HG03064 (cell line): ENCODE measurements around the gene ANGPT4.
"Not testable (repeated sequence)": the region's sequence is repeated elsewhere in the genome, so short reads cannot be mapped to it uniquely, and the experiment has no call there.

Experiments
- ATAC-seq: cut with Tn5 transposase; IDR thresholded peaks from one replicate; pipeline ENCODE4 v1.9.1; 2021; ENCODE audit warnings: low read depth; ENCODE audit not compliant: unreplicated experiment

Gene ANGPT4

DNA sequence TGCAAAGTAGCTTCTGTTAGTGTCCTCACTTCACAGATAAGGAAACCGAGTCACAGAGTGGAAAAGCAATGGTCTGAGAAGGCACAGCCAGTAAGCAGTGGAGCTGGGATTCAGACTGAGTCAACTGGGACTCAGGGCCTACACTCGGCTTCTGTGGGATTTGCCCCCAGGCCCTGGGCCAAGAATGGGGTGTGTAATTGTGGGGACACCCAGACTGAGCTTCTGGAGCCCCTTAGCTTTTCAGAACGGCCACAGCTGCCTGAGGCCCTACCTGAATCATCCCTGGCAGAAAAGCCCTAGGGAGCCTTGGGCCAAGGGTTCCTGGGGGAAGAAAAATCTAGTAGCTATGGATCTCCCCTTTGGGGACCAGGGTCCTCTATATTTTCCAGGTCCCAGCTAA, 6.5 kb downstream of the ANGPT4 start:
- ATAC-seq: no peak

DNA sequence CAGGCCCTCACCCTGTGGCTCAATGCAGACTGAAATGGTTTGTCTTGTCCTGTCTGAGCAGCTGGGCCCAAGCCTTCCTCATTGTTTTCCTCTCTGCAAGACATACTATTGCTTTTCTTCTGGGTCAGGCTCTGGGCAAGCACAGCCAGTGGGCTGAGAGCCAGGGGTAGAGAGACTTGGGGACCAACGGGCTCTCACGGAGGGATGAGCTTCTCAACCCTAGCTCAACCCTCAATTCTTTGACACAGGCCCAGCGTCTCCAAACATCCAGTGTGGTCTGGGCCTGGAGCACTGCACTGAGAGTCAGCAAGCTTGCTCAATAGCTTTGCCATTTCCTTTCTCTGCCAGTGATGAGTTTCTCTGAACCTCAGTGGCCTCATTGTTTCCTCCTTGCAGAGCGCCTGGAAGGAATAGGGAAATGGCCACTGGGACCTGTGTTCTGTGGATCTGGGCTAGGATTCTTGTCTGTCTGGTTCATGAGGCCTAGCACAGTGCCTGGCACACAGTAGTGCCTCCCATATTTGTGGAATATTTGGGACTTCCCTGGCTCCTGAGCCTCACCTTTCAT, 9.3 kb downstream of the ANGPT4 start:
- no peak for ATAC-seq

DNA sequence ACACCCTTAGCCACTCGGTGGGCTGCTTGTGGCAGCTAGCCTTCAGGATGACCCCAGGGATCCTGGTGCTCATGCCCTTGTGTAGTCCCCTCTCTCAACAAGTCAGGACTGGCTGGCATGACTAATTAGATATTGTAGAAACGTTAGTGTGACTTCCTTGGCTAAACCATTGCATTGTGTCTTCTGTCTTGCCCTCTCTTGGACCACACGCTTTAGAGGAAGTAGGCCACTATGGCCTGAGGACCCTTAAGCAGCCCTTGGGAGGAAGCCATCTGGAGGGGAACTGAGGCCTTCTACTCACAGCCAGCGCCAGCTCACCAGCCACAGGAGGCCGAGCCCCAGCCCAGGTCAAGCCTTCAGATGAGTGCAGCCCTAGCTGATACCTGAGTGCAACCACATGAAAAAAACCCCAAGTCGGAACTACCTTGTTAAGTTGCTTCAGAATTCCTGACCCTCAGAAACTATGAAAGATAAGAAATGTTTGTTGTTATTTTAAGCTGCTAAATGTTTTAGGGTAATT, 10.1 kb downstream of the ANGPT4 start:
- no peak for ATAC-seq

DNA sequence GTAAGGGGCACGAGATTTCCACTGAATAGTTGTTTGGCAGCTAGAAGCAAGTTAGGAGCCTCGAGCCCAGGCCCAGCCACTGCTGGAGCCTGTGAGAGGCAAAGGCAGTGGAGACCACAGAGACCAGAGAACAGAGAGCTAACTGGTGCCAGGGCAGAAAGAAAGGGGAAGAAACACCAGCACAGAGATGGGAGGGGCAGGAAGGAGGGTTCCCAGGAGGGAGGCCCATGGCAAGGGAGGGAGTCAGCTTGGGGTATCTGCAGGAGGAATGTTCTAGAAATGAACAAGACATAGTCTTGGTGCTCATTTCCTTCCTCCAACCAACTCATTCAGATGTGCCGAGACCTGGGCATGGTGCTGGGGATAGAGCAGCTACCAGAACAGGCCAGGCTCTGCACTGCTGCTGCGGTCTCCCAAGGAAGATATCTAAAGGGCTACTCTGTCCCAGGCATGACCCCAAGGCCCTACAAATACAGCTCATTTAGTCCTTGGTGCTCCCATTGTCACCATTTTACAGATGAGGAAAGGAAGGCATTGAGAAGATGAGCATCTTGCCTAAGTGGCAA, 10.7 kb downstream of the ANGPT4 start:
- no peak for ATAC-seq

DNA sequence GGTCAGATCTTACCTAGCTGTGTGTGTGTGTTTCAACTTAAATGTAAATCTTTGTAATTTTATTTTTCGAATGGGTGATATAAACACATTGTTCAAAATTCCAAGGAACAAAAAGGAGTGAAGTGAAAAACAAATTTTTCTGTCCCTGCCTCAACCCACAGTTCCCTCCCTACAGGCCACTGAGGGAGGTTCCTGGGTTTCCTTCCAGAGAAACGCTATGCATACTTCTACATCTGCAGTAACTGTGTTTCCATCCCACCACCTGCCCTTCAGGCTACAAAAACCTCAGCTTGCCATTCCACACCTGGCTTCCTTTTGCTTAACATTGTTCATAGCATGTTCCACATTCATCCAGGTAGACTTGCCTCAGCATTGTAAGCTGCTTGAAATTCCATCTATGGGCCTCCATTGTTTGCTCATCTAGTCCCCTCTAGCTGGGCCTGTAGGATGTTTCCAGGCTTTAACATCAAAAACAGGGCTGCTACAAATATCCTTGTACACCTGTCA, 12.0 kb downstream of the ANGPT4 start:
- no peak for ATAC-seq

DNA sequence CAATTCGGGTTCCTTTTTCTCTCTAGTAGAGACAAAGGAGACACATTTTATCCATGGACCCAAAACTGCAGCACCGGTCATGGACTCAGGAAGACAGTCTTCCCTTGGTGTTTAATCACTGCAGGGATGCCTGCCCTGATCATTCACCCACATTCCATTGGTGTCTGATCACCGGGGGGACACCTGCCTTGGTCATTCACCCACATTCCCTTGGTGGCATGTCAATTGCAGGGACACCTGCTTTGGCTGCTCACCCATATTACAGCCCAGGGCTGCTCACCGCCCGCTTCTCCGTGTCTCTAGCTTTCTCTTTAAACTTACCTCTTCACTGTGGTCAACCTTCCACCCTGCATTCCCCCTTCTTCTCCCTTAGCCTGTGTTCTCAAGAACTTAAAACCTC, 18.7 kb downstream of the ANGPT4 start:
- ATAC-seq: not testable (repeated sequence)

DNA sequence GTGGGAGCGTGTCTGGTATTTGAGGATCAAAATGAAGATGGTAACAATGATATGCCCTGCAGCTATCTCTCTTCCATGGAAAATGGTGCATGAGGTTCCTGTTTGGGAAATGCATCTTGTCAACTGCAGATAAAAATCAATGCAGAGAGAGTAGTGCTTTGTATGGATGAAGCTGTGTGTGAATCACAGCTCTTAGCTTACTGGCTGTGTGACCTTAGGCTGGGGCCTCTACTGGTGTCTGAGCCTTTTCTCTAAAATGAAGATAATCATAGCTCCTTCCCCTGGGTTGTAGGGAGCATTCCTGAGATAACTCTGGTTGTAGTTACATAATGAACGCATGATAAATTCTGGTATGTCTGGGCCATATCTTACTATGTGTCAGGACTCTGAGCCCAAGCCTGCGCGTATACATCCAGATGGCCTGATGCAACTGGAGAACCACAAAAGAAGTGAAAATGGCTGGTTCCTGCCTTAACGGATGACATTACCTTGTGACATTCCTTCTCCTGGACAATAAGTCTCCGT, 19.6 kb downstream of the ANGPT4 start:
- ATAC-seq: no peak

DNA sequence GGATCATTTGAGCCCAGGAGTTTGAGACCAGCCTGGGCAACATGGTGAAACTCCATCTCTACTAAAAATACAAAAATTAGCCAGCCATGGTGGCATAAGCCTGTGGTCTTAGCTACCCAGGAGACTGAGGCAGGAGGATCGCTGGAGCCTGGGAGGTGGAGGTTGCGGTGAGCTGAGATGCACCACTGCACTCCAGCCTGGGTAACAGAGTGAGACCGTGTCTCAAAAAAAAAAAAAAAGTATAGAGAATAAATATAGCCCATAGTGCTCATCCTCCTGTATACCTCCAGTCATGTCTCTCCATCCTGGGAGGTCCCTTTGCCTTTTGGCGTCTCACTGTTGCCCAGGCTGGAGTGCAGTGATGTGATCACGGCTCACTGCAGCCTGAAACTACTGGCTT, 23.8 kb downstream of the ANGPT4 start:
- not testable (repeated sequence) for ATAC-seq

DNA sequence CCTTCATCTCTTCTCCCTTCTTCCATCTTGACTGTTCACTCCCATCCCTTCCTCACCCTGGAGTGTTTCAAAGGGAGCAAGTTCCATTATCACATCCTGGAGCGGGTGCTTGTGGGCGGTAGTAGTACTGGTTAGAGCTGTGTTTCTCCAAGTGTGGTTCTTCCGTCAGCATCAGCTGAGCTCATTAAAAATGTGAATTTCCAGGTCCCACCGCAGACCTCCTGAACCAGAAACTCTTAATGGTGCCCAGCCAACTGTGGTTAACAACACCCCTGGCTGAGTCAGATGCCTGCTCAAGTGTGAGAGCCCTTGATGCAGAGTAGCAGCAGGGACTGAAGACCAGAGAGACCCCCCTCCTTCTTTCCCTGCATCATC, 24.4 kb downstream of the ANGPT4 start:
- no peak for ATAC-seq

DNA sequence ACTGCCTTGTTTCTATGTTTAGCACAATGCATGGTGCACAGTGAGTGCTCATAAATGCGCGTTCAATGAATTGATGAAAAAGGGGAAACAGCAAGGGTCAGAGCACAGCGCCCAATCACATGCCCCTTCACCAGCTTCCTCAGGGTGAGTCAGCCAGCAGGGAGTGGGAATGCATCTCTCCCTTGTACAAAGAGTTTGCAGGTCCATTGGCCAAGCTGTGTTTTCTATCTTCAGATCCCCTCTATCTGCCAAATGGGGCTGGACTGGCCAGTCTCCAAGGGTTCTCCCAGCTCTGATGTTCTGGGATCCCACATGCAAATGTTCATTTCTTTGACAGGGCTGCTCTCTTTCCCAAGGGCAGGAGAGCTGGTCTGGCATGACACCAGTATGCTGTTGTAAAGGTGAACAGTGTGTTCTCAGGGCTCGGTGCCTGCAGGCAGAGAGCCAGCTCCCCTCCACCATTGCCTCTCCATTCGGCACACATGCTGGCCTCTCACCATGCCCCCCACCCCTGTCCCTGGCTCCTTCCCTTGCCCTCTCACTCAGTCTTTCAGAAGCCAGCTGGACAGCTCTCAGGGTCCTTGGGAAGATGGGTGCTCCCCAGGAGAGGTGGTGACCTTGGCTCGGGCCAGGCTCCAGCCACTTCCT, 25.0 kb downstream of the ANGPT4 start:
- ATAC-seq: no peak

DNA sequence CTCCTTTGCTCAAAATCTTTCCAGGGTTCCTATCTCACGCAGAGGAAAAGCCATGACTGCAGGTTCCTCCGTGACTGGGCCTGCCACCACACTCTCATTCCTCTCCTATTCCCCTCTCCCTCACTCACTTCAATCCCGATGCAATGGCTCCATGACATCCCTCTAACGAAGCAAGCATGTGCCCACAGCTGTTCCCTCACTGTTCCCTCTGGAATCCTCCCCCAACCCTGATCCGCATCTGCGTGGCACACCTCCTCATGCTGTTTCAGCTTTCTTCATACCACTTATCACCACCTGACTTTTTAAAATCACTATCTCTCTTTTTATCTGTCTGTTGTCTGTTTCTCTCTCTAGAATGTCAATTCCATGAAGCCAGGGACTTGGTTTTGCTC, 25.5 kb downstream of the ANGPT4 start:
- ATAC-seq: no peak

DNA sequence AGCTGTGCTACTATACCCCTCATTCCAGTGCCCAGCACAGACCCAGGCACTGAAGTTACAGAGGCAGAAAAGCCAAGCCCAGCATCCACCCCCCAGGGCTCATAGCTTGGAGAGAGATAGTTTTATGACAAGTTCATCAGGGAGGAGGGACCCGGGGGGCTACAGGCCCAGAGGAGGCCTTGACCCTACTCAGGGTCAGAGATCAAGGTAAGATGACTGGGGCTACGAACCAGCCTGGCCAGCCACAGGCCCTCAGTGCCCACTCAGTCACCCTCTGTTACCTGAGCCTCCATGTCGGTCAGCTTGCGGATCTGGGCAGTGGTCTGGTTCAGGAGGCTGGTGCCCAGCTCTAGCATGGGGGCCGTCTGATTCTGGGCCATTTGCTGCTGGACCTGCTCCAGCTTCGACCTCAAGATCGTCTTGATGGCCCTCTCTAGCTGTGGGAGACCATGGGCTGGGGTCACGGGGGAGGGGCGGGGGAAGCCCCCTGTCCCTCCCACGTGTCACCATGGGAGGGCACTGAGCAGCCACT, 26.1 kb downstream of the ANGPT4 start:
- ATAC-seq: no peak

DNA sequence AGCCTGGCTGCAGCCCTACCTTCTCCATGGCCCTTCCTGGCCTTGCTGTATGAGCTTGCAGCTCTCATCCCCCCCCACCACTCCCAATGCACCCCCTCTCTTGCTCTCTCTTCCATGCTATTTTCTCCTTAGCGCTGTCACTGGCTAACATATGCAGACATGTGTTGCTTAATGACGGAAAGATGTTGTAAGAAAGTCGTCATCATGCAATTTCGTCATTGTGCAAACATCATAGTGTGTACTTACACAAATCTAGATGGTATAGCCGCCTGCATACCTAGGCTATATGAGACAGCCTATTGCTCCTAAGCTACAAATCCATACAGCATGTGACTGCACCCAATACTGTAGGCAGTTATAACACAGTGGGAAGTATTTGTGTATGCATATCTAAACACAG, 27.0 kb downstream of the ANGPT4 start:
- ATAC-seq: no peak

DNA sequence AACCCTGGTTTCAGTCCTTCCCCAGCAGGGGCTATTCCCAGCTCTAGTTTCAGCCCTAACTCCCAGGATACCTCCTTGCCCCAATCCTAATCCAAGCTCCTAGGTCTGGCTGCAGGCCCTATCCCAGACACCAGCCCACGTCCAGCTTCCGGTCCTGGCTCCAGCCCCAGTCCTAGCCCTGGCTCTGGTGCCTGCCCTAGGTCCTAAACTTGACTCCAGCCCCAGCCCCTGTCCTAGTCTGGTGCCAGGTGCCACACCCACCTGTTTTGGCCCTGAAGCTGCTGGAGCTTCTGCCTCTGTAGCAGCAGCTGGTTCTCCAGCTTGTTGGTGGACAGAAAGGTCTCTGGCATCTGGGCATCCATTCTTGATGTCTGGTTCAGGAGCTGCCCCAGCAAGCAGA, 28.1 kb downstream of the ANGPT4 start:
- ATAC-seq: no peak

DNA sequence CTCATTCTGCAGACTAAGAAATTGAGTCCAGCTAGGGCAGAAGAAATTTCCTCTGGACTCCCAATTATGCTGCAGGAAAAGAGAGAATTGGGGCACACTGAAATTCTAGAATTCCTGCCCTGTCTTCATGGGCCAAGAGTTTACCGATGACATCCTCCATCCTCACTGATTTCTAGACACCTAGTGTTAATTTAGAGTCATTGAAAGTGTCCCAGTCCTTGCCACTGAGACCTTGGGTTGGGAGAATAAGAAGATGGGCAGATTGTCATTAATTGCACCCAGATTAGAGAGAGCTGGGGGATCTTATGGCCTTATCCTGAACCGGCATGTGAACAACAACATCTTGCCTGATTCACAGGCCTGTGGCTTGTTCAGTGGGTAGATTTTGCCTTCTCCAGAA, 29.0 kb downstream of the ANGPT4 start:
- ATAC-seq: no peak

DNA sequence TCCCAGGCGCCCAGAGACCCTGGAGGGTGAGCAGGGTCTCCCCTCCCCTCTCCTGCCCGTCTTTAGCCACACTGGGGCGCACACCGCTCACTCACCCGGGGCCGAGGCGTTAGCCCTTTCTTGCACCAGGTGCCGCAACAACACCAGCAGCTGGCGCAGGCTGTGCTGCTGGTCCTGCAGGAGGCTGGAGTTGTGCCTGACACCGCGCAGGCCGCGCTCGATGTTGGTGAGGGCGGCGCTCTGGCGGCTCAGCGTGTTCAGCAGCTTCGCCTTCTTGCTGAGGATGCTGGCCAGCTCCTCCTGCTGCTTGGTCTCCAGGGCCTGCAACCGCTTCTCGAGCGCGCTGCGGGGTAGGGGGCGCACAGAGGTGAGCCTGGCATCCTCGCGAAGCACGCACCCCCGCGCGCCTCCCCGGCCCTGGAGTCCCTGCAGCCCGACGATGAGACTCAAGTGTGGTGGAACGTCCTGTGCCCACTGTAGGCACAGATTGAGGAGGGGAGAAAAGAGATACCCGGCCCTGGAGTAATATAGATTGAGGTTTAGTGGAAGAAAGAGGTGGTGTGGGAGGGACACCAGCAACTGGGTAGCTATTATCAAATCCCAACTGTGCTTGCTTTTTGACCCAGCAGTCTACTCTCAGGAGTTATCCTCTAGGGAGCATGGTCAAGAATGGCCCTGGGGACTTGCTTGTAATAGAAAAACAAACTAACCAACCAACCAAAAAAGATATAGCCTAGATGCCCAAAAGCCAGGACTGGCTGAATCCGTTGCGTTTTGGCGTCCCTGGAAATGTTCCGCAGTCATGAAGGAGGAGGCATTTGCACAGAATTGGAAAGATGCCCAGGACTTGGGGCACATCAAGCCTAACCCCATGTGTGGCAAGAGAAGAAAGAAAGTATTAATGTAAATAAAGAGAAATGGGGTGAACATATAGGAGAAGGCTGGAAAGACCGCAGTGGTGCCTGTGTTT, 30.9 kb downstream of the ANGPT4 start:
- ATAC-seq: no peak

DNA sequence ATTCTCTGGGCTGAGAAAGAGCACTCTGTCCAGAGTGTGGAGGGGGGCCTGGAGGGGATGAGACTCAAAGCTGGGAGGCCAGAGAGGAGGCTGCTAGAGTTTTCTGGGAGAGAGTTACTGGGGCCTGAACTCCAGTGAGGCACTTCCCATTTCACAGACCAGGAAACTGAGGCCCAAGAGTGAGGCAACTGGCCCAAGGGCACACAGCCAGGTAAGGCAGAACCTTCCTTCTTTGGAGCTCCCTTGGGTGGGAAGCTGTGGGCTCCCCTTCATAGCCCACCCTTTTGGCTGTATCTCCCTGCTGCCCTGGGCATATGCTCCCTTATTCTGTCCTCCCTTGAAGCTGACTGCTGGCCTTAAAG, 34.4 kb downstream of the ANGPT4 start:
- no peak for ATAC-seq

DNA sequence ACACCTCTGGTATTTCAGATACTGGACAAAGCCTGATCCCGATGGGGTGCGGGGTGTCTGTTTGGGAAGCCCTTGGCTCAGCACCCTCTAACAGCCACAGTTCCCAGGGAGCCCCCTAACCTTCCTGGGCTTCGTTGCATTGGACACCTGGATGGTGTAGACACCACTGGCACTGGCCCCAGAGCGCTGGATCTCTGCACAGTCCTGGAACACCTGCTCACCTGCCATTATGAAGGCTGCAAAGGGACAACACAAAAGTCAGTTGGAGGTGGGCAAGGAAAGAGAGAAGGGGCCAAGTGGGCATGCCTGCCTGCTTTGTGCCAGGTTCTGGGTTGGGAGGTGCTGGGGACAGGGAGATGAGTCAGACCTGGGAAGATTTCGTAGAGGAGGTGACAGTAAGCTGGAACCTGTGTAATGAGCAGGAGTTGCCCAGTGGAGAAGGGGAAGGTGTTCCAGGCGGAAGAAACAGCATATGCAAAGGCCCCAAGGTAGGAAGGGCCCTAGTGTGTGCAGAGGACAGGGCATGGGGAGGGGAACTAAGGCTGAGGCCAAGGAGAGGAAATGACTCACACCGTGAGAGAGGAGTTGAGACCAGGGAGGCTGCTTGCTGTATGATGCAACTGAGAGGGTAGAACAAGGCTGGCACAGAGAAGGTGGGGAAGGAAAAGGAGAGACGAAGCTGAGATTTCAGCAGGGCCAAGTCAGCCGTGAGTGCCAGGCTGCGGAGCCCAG, 34.9 kb downstream of the ANGPT4 start:
- ATAC-seq: no peak

DNA sequence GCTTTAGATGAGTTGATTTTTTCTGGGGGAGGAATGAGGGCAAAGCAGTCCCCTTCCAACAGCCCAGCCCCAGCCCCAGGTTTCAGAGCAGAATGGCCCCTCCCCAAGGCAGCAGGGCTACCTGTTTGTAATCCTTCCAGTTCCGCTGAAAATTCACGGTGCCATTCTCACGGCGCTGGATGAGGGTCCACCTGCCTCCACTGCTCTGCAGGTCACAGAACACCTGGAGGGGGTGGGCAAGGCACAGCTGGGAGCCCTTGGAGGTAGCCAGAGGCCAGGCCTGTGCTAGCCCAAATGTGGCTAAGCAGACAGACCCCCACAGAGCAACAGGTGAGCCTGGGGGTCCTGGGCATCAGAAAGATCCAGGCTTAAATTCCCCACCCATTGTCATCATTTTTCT, 36.5 kb downstream of the ANGPT4 start:
- no peak for ATAC-seq
